ENCODE measurements around the gene MMAB. TPM values are rescaled to one million over a fixed set of nuclear protein-coding genes. Genes with fewer than 3 reads are reported as not detected.
A peak's percentile ranks its signal among the peaks of the same experiment; 100 is the strongest.

Gene MMAB
- total and polyA plus RNA-seq, 2 of the 13 experiments (the other 11 are each of a cell fraction or from before 2014, with no cell fraction given) = 26.1 to 77.3 TPM

DNA sequence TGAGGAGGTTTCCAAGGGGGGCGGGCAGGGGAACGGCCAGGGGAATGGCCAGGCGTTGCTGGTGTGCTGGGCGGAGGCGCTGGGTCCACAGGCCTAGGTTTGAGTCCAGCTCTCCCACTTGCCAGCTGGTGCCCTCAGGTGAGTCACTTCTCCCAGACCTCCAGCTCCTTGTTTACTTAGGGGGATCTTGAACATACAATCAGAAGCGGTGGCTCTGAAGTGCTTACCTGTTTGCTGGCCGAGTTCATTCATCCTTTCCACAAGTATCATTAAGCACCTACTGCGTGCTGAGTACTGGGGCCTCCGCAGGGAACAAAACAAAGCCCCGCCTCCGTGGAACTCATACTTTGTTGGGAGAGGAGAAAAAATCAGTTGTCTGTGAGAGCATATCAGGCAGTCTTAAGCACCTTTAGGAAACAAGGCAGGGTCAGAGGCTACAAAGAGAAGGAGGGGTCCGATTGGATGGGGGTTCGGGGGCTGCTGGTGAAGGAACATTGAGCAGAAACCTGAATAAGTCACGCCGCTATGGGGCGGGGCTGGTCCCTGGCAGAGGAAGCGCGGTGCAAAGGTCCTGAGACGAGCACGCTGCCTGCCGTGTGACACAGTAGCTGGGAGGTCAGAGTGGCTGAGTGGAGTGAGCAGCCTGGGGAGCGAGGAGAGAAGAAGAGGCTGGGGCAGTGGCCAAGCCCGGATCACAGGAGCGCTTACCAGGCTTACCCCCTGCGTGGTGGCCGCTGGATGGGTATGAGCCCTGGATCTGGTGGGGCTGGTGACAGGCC lies 15.3 kb upstream of the MMAB start:
- Histone ChIP-seq H3K27ac (ENCODE audit: extremely low read length, insufficient read depth, low read length) (peak overlapping the region; percentile 83), H3K9ac (ENCODE audit: insufficient read depth, low read depth, low read length) (0 out of 2 replicates have a peak overlapping the region, but pooled peaks have one; percentile 31), H2AFZ (ENCODE audit: low read length) (no peak overlapping the region), H3K79me2 (ENCODE audit: insufficient read depth, low read length) (no peaks in the 10 kb centered on the region), H3K27me3 (ENCODE audit: control insufficient read depth in 1 of 2, insufficient read depth in 2 of 2, low read length in 2 of 2) (no peaks in the 10 kb centered on the region), H3K9me3 (ENCODE audit: low read length) (no peaks in the 10 kb centered on the region), H3K4me2 (ENCODE audit: low read depth, low read length) (peak overlapping the region; percentile 50), H3K4me1 (ENCODE audit: insufficient read depth, low read length) (peaks cover 55% of the 10 kb centered on the region), H3K4me3 (replicated peaks in 1 of 3; ENCODE audit: insufficient read depth in 1 of 3, low read depth in 2 of 3, low read length in 3 of 3) (no peak overlapping the region; a peak in 1 of 6 replicates), H3K36me3 (replicated peaks in 1 of 2; ENCODE audit: control insufficient read depth in 1 of 2, insufficient read depth in 2 of 2, low read length in 2 of 2) (peaks cover 2 to 39% of the 10 kb centered on the region in 2 experiments; a peak in 4 of 5 replicates), H4K20me1 (ENCODE audit: insufficient read depth, low read length) (no peaks in the 10 kb centered on the region)
- 62% methylated on average over 23 of the region's 26 CpGs for WGBS (ENCODE audit: low lambda C conversion rate)
- in situ Hi-C loops (cut with HindIII; ENCODE audit: extremely low pct_ligation_motif_present, low pct_unique_long_range_greater_than_20kb) = no loop called here
- DNase-seq (ENCODE audit: low spot score) = peak; percentile 54
- ChIA-PET POLR2A (interaction anchor here (1.0 to 2.5 kb wide), 4 partner anchors 9 to 125 kb away, joined by 3 to 13 read pairs (median 8); partner anchors contain the start of genes FAM222A, MMAB and MVK), CTCF (ENCODE audit: low intra/inter-chr PET ratio, low total read pairs) (no interaction called here)
- intact Hi-C loops (cut with micrococcal nuclease; ENCODE audit: unreplicated experiment) = no loop called here
- BruUV-seq (replicated peaks) = TSS peak; percentile 25
- peak; percentile 64 for ATAC-seq
- no peak for FAIRE-seq
- TF ChIP-seq ZNF83 (CRISPR knock-in tag; IDR thresholded peaks at IDR 0.05; ENCODE audit: borderline replicate concordance) (no peak), ATAD3A (CRISPR knock-in tag; IDR thresholded peaks at IDR 0.05) (no peak), KDM2A (CRISPR knock-in tag; IDR thresholded peaks at IDR 0.05; ENCODE audit: borderline replicate concordance, low read depth) (peak; percentile 52; the same call in 1 of the 2 replicates), ZBTB8A (CRISPR knock-in tag; IDR thresholded peaks at IDR 0.05; ENCODE audit: borderline replicate concordance, low read depth) (no peak), ZNF543 (CRISPR knock-in tag; IDR thresholded peaks at IDR 0.05) (no peak), HNF4G (IDR thresholded peaks at IDR 0.05; ENCODE audit: borderline replicate concordance, low read depth, low read length) (peak; percentile 84; the same call in 1 of the 2 replicates), HNF4G (CRISPR knock-in tag; IDR thresholded peaks at IDR 0.05; ENCODE audit: borderline replicate concordance, low read depth) (0 out of 2 replicates have a peak, but pooled peaks have one; percentile 8), ZNF430 (CRISPR knock-in tag; IDR thresholded peaks at IDR 0.05) (no peak), SATB2 (CRISPR knock-in tag; IDR thresholded peaks at IDR 0.05) (no peak), RXRB (CRISPR knock-in tag; IDR thresholded peaks at IDR 0.05; ENCODE audit: borderline replicate concordance) (no peak), TOE1 (CRISPR knock-in tag; IDR thresholded peaks at IDR 0.05) (no peak), TBX2 (CRISPR knock-in tag; IDR thresholded peaks at IDR 0.05; ENCODE audit: borderline replicate concordance) (no peak)
- TF ChIP-seq, protein P1, sequence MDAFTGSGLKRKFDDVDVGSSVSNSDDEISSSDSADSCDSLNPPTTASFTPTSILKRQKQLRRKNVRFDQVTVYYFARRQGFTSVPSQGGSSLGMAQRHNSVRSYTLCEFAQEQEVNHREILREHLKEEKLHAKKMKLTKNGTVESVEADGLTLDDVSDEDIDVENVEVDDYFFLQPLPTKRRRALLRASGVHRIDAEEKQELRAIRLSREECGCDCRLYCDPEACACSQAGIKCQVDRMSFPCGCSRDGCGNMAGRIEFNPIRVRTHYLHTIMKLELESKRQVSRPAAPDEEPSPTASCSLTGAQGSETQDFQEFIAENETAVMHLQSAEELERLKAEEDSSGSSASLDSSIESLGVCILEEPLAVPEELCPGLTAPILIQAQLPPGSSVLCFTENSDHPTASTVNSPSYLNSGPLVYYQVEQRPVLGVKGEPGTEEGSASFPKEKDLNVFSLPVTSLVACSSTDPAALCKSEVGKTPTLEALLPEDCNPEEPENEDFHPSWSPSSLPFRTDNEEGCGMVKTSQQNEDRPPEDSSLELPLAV (CRISPR knock-in tag; conservative IDR thresholded peaks at IDR 0.05; ENCODE audit: low read depth) = no peak
- TF ChIP-seq, protein P2, sequence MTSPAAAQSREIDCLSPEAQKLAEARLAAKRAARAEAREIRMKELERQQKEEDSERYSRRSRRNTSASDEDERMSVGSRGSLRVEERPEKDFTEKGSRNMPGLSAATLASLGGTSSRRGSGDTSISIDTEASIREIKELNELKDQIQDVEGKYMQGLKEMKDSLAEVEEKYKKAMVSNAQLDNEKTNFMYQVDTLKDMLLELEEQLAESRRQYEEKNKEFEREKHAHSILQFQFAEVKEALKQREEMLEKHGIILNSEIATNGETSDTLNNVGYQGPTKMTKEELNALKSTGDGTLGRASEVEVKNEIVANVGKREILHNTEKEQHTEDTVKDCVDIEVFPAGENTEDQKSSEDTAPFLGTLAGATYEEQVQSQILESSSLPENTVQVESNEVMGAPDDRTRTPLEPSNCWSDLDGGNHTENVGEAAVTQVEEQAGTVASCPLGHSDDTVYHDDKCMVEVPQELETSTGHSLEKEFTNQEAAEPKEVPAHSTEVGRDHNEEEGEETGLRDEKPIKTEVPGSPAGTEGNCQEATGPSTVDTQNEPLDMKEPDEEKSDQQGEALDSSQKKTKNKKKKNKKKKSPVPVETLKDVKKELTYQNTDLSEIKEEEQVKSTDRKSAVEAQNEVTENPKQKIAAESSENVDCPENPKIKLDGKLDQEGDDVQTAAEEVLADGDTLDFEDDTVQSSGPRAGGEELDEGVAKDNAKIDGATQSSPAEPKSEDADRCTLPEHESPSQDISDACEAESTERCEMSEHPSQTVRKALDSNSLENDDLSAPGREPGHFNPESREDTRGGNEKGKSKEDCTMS (CRISPR knock-in tag; conservative IDR thresholded peaks at IDR 0.05) = no peak
- TF ChIP-seq, protein P3, sequence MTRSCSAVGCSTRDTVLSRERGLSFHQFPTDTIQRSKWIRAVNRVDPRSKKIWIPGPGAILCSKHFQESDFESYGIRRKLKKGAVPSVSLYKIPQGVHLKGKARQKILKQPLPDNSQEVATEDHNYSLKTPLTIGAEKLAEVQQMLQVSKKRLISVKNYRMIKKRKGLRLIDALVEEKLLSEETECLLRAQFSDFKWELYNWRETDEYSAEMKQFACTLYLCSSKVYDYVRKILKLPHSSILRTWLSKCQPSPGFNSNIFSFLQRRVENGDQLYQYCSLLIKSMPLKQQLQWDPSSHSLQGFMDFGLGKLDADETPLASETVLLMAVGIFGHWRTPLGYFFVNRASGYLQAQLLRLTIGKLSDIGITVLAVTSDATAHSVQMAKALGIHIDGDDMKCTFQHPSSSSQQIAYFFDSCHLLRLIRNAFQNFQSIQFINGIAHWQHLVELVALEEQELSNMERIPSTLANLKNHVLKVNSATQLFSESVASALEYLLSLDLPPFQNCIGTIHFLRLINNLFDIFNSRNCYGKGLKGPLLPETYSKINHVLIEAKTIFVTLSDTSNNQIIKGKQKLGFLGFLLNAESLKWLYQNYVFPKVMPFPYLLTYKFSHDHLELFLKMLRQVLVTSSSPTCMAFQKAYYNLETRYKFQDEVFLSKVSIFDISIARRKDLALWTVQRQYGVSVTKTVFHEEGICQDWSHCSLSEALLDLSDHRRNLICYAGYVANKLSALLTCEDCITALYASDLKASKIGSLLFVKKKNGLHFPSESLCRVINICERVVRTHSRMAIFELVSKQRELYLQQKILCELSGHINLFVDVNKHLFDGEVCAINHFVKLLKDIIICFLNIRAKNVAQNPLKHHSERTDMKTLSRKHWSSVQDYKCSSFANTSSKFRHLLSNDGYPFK (CRISPR knock-in tag; IDR thresholded peaks at IDR 0.05; ENCODE audit: borderline replicate concordance) = 0 out of 2 replicates have a peak, but pooled peaks have one; percentile 35
- TF ChIP-seq, protein P4, sequence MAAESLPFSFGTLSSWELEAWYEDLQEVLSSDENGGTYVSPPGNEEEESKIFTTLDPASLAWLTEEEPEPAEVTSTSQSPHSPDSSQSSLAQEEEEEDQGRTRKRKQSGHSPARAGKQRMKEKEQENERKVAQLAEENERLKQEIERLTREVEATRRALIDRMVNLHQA (CRISPR knock-in tag; IDR thresholded peaks at IDR 0.05) = no peak

All from HepG2 (cell line).